Measurements from ENCODE around the gene XPO1.

DNA sequence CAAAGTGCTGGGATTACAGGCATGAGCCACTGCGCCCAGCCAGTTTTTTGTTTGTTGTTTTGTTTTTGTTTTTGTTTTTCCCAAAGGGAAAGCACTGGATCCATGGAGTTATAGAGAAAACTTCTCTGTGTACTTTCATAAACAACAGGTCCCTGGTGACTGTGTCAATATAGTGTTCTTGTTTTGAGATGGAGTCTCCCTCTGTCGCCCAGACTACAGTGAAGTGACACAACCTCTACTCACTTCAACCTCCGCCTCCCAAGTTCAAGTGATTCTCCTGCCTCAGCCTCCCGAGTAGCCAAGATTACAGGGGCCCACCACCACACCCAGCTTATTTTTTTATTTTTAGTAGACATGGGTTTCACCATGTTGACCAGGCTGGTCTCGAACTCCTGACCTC lies 83.8 kb downstream of the XPO1 start:
- TF ChIP-seq POLR2A (IDR thresholded peaks at IDR 0.05): no peak
- TF ChIP-seq, protein P1, sequence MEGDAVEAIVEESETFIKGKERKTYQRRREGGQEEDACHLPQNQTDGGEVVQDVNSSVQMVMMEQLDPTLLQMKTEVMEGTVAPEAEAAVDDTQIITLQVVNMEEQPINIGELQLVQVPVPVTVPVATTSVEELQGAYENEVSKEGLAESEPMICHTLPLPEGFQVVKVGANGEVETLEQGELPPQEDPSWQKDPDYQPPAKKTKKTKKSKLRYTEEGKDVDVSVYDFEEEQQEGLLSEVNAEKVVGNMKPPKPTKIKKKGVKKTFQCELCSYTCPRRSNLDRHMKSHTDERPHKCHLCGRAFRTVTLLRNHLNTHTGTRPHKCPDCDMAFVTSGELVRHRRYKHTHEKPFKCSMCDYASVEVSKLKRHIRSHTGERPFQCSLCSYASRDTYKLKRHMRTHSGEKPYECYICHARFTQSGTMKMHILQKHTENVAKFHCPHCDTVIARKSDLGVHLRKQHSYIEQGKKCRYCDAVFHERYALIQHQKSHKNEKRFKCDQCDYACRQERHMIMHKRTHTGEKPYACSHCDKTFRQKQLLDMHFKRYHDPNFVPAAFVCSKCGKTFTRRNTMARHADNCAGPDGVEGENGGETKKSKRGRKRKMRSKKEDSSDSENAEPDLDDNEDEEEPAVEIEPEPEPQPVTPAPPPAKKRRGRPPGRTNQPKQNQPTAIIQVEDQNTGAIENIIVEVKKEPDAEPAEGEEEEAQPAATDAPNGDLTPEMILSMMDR (IDR thresholded peaks at IDR 0.05 in 8 of 11, conservative IDR thresholded peaks at IDR 0.05 in 3 of 11): no peak
- no peak for TF ChIP-seq POLR2AphosphoS5 (IDR thresholded peaks at IDR 0.05)
